Muscle of leg (tissue), 11 donors: ENCODE results near the gene IL1RL2. TPM values are rescaled to one million over a fixed set of nuclear protein-coding genes. Genes with fewer than 3 reads are reported as not detected.

Experiments
- DNase-seq: peaks from one replicate; pipeline ENCODE4 v3.0.0; 2013
- H3K27ac ChIP-seq: one replicate; pipeline ENCODE4 v1.5.1; 2013; ENCODE audit warnings: mild to moderate bottlenecking, low read length, control low read depth
- H3K27me3 ChIP-seq: one replicate; pipeline ENCODE4 v1.6.1; 2013; ENCODE audit warnings: low read length; ENCODE audit not compliant: control insufficient read depth, insufficient read depth
- H3K36me3 ChIP-seq: one replicate; pipeline ENCODE4 v1.6.1; 2013; ENCODE audit warnings: low read length; ENCODE audit not compliant: control insufficient read depth, insufficient read depth
- H3K4me1 ChIP-seq: one replicate; pipeline ENCODE4 v1.6.1; 2013; ENCODE audit warnings: low read length; ENCODE audit not compliant: control insufficient read depth, insufficient read depth
- H3K4me3 ChIP-seq: one replicate; pipeline ENCODE4 v1.5.1; 2013; ENCODE audit warnings: low read length, control low read depth
- H3K9me3 ChIP-seq: replicated peaks from 2 replicates; pipeline ENCODE4 v1.6.1; 2013; ENCODE audit warnings: low read depth, low read length; ENCODE audit not compliant: control insufficient read depth
- WGBS: methylation state at CpG from one replicate; pipeline ENCODE4 v1.1.5; 2013; ENCODE audit warnings: missing lambda C conversion rate; ENCODE audit not compliant: insufficient coverage; 5-methylcytosine and 5-hydroxymethylcytosine counted together
- polyA plus RNA-seq, 8 donors: library from polyadenylated mRNA; unstranded; fragments of 120-200 nt; gene quantifications; one replicate each; pipeline versions ENCODE4 v1.2.1 to v1.2.3, GENCODE V29; 2013; ENCODE audit warnings: inconsistent platforms in 1 of 8, low replicate concordance in 1 of 8; ENCODE audit not compliant: insufficient read length in 8 of 8, insufficient read depth in 1 of 8
- total RNA-seq: library from RNA; stranded (reverse); fragments of 120-200 nt; gene quantifications from one replicate; pipeline ENCODE4 v1.2.4, GENCODE V29; 2013

Gene IL1RL2
- total and polyA plus RNA-seq, 9 donors = 0.14 to 0.73 (median 0.23) TPM

GRCh38 chr2:102277202-102277700 is 90.4 kb downstream of the IL1RL2 start:
- DNase-seq = no peak
- WGBS = 100% methylated on average over 1 of the region's 1 CpG
- Histone ChIP-seq H3K27me3 (no peaks in the 10 kb centered on the region), H3K27ac (no peak overlapping the region), H3K36me3 (no peaks in the 10 kb centered on the region), H3K9me3 (no peaks in the 10 kb centered on the region), H3K4me1 (peaks cover 3% of the 10 kb centered on the region), H3K4me3 (no peak overlapping the region)

DNA sequence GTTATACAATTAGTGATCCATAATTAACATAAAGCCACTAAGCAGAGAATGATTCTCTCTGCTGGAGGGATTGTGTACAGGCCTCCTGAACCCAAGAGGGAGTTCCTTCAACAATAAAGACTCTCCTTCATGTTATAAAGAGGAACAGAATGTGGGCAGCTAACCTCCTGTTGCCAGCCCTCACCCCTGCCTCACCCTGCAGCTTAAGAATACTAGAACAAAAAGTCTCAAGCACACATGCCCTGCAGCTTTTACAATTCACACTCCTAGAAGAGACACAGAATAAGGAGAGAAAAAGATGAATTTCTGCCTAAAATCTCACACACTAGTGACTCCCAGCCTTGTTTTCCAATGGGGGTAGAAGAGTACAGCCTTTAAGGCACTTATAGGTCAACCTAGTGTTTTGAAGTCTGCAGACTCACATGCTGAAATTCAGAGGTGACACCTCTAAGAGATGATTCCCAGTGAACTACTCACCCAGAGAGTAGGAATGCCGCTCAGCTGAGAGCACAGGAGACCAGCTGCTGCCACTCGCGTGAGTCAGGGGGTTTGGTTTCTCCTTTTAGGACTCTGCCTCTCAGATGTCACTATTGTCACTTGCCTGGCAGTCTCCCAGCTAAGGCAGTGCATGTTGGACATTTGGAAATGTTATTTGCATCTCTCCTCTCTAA is 92.0 kb downstream of the IL1RL2 start:
- no peaks in the 10 kb centered on the region for H3K9me3 ChIP-seq
- no peaks in the 10 kb centered on the region for H3K36me3 ChIP-seq
- DNase-seq = peak; percentile 43
- no peaks in the 10 kb centered on the region for H3K27me3 ChIP-seq
- H3K4me1 ChIP-seq = peaks cover 3% of the 10 kb centered on the region
- H3K27ac ChIP-seq = no peak overlapping the region
- WGBS = no CpG with 5 or more reads among the region's 3 CpGs
- H3K4me3 ChIP-seq = no peak overlapping the region

DNA sequence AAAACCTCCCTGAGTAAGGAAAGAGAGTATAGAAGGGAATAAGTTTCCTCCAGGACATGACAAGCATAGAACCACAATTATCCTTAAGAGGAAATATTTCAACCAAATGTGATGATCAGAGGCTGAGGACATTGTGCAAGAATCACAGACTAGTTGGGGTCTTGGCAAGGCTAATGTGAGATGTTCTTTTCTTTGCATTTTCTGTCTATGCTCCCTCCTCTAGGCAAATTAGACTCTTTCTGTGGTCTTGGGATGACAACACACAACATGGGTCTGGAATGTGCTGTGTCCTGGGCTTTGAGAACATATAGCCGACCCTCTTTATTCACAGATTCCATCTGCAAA is 92.5 kb downstream of the IL1RL2 start:
- Histone ChIP-seq H3K27ac (no peak overlapping the region), H3K4me1 (peaks cover 3% of the 10 kb centered on the region), H3K9me3 (no peaks in the 10 kb centered on the region), H3K27me3 (no peaks in the 10 kb centered on the region), H3K4me3 (no peak overlapping the region), H3K36me3 (no peaks in the 10 kb centered on the region)
- WGBS = no CpG with 5 or more reads among the region's 1 CpG
- no peak for DNase-seq

DNA sequence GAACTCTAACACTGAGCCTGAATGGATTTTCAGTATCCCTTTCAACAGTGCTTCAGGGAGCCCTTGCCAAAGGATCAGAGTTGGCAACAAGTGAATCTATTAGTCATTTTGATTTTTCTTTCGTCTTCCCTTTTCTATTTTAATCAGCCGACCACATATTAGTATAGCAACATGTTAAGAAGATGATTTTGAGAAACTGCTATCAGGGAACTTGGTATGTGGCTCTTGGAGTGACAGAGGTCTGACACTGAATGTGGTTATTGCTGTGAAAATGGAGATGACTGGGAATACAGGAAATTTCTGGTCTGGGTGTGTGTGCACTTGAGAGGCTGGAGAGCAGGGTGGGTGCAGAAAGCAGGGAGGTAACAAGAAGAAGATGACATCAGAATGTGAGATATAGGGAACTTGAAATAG is 95.9 kb downstream of the IL1RL2 start:
- no CpG with 5 or more reads among the region's 2 CpGs for WGBS
- Histone ChIP-seq H3K4me1 (peaks cover 3% of the 10 kb centered on the region), H3K36me3 (no peaks in the 10 kb centered on the region), H3K27me3 (no peaks in the 10 kb centered on the region), H3K27ac (no peak overlapping the region), H3K9me3 (no peaks in the 10 kb centered on the region), H3K4me3 (no peak overlapping the region)
- DNase-seq = no peak

DNA sequence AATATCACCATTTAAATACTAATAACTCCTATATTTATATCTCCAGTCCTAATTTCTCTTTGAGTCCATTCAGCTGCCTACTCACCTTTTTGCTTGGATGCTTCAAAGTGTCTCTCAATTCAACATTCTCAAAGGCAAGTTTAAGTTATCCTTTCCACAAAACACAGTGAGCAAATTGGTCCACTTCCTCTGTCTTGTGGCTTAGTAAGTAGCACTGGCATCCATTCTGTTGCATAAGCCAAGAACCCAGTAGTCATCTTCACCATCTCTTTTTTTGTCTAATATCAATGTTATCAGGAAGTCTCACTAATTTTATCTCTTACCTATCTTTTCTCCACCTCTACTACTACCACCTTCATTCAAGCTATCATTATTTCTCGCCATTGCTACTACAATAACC is 97.2 kb downstream of the IL1RL2 start:
- no peaks in the 10 kb centered on the region for H3K27me3 ChIP-seq
- 85% methylated on average over 1 of the region's 1 CpG for WGBS

DNA sequence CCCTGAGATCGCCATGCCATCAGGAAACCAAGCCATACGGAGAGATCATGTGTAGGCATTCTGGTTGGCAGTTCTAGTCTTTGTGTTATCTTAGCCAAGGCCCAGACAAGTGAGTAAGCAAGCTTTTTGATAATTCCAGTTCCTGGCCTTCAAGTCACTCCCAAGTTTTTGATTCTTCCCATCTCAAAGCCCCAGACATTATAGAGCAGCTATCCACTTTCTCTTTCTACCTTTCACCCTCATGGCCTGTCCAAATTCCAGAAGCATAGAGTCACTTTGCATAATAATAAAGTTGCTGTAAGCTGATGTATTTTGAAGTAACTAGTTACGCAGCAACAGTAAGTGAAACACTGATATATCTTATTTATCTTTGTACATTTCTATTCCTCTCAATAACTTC is 97.8 kb downstream of the IL1RL2 start:
- Histone ChIP-seq H3K4me1 (no peaks in the 10 kb centered on the region), H3K9me3 (no peaks in the 10 kb centered on the region), H3K4me3 (no peak overlapping the region), H3K36me3 (no peaks in the 10 kb centered on the region), H3K27me3 (no peaks in the 10 kb centered on the region), H3K27ac (no peak overlapping the region)
- DNase-seq = no peak
- WGBS = 100% methylated on average over 2 of the region's 3 CpGs

More for the DNA sequence above, 97.2 kb downstream of the IL1RL2 start:
- Histone ChIP-seq H3K36me3 (no peaks in the 10 kb centered on the region), H3K4me3 (no peak overlapping the region), H3K27ac (no peak overlapping the region), H3K4me1 (no peaks in the 10 kb centered on the region), H3K9me3 (no peaks in the 10 kb centered on the region)
- DNase-seq = no peak

DNA sequence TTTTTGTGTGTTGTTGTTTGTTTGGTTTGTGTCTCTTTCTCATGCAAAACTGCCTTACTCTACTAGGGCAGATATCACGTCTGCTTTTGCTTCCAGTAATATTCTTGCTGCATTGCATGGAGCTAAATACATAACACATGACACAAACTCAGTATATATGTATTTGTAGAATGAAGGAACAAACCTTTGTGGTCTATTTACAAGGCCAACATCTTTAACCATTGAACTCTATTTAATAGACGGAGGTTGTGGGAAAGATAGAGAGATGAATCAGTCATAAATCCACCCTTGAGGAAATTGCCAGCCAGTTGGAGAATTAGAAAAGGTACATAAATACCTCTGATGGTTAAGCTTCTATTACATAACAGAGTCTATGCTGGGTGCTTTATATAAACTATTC is 98.5 kb downstream of the IL1RL2 start:
- Histone ChIP-seq H3K9me3 (no peaks in the 10 kb centered on the region), H3K36me3 (no peaks in the 10 kb centered on the region), H3K4me1 (no peaks in the 10 kb centered on the region), H3K27ac (no peak overlapping the region), H3K27me3 (no peaks in the 10 kb centered on the region), H3K4me3 (no peak overlapping the region)
- no peak for DNase-seq
- no CpG with 5 or more reads among the region's 2 CpGs for WGBS

GRCh38 chr2:102286041-102286440 is 99.2 kb downstream of the IL1RL2 start:
- H3K4me1 ChIP-seq = no peaks in the 10 kb centered on the region
- no peaks in the 10 kb centered on the region for H3K27me3 ChIP-seq
- no peak overlapping the region for H3K27ac ChIP-seq
- H3K36me3 ChIP-seq = no peaks in the 10 kb centered on the region
- H3K9me3 ChIP-seq = no peaks in the 10 kb centered on the region
- no peak for DNase-seq
- no peak overlapping the region for H3K4me3 ChIP-seq
- WGBS = 100% methylated on average over 2 of the region's 3 CpGs

GRCh38 chr2:102289129-102289528 is 102.3 kb downstream of the IL1RL2 start:
- Histone ChIP-seq H3K27me3 (no peaks in the 10 kb centered on the region), H3K27ac (no peak overlapping the region), H3K36me3 (no peaks in the 10 kb centered on the region), H3K9me3 (no peaks in the 10 kb centered on the region), H3K4me3 (no peak overlapping the region), H3K4me1 (no peaks in the 10 kb centered on the region)
- DNase-seq = no peak
- WGBS = 100% methylated on average over 4 of the region's 5 CpGs
